LNCaP clone FGC (cell line): Measurements from ENCODE around the gene ZCCHC12.

Experiments
- DNase-seq: peaks from one replicate; pipeline ENCODE4 v3.0.0-alpha.2; 2011; ENCODE audit warnings: low read depth
- H3K4me3 ChIP-seq: 2 replicates; pipeline ENCODE4 v1.5.1; 2011; ENCODE audit warnings: mild to moderate bottlenecking, low read depth, low read length, control low read depth
- TF ChIP-seq, protein P1 (sequence below): IDR thresholded peaks from 2 replicates; pipeline ENCODE4 v1.5.1; 2012; ENCODE audit warnings: mild to moderate bottlenecking; ENCODE audit not compliant: control insufficient read depth, insufficient read depth; ENCODE audit errors: extremely low read depth

ZCCHC12 gene

DNA sequence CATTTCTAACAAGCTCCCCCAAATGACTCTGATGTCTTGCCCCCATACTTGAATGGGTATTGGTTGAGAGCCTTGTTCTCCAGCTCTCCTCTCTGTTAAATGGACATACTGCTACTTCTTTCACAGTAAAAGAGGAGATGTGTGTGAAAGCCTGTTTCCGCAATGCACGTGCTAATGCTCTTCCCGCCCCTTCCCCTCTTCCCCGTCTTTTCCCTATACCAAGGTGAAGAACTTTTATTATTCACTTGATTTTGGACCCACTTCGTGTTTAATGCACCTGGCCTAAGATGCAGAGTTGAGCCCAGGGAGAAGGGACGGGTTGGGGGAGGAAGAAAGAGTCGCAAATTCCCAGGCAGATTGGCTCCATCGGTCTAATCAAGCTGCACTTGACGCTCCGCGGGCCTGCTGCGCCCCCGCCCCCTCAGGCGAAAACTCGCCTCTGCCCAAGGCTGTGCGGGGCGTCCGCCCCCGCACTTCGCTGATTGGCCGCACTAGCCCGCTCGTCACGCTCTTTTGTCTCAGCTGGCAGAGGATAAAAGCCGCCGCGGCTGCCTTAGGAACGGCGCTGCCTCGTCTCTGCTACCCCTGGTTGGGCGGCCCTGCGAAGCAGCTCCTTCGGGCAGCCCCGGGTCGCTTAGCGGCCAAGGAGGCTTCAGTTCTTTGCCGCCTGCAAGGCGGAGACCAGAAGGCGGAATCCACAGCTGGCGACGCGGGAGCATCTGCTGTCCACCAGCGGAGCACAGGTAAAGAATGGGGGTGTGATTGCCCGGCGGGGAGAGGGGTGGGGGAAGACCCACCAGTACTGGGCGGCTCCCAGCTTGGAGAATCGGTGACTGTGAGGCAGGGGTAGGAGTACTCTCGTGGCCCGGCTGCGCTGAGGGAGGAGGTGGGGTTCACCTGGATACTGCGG is at the start of gene ZCCHC12:
TSS of gene ZCCHC12 (plus strand) at position 562 of the 910 bp plus-strand sequence. CDS start 1,421 bp downstream, outside the sequence.
- H3K4me3 ChIP-seq, result no peak within 1 kb of the TSS
- TF ChIP-seq, protein P1, sequence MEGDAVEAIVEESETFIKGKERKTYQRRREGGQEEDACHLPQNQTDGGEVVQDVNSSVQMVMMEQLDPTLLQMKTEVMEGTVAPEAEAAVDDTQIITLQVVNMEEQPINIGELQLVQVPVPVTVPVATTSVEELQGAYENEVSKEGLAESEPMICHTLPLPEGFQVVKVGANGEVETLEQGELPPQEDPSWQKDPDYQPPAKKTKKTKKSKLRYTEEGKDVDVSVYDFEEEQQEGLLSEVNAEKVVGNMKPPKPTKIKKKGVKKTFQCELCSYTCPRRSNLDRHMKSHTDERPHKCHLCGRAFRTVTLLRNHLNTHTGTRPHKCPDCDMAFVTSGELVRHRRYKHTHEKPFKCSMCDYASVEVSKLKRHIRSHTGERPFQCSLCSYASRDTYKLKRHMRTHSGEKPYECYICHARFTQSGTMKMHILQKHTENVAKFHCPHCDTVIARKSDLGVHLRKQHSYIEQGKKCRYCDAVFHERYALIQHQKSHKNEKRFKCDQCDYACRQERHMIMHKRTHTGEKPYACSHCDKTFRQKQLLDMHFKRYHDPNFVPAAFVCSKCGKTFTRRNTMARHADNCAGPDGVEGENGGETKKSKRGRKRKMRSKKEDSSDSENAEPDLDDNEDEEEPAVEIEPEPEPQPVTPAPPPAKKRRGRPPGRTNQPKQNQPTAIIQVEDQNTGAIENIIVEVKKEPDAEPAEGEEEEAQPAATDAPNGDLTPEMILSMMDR, result no peak
- no peak for DNase-seq

DNA sequence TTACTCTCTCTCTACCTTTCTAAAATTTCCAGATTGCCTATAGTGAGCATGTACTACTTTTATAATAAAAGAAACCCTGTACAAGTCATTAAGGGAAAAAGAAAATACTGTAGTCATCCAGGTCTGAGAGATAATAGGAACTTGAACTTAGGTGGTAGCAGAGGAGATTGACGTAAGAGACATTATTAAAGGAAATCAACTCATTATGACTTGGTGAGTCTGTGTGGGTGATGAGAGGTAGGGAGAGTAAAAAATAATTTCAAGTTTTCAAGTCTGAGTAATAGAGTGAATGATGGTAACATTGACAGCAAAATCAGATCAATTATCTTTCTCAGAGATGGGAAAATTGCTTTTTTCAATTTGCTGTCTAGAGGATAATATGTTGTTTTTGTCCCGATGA is 44.0 kb upstream of the ZCCHC12 start:
- TF ChIP-seq, protein P1, result no peak
- DNase-seq, result no peak
- H3K4me3 ChIP-seq, result no peak overlapping the region

DNA sequence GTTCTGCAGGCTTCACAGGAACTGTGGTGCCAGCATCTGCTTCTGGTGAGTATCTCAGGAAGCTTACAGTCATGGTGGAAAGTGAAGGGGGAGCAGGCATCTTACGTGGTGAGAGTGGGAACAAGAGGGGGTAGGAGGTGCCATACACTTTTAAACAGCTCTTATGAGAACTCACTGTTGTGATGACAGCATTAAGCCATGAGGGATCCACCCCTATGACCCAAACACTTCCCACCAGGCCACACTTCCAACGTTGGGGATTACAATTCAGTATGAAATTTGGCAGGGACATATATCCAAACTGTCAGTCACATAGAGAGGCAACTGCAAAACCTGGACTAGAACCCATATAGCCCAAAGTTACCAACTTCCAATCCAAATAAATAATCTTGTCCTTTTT is 43.1 kb upstream of the ZCCHC12 start:
- TF ChIP-seq, protein P1, result no peak
- no peak for DNase-seq
- no peak overlapping the region for H3K4me3 ChIP-seq

DNA sequence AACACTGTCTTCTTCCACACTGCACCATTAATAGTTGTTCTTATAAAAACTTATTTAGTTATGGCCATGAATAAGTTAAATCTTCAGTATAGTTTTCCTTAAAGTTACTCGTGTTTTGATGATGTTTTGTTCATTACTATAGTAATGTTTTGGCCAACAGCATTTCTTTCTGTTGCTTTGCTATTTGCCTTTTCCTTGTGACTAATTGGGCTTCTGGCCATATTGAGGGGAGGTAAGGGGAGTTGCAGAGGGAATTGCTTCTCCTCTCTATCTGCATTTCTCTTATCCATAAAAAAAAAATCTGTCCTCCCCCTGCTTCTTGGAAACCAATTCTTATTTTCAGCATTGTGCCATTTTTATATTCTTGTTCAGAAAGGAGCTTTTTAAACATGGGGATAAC is 42.7 kb upstream of the ZCCHC12 start:
- no peak overlapping the region for H3K4me3 ChIP-seq
- DNase-seq, result no peak
- TF ChIP-seq, protein P1, result no peak

DNA sequence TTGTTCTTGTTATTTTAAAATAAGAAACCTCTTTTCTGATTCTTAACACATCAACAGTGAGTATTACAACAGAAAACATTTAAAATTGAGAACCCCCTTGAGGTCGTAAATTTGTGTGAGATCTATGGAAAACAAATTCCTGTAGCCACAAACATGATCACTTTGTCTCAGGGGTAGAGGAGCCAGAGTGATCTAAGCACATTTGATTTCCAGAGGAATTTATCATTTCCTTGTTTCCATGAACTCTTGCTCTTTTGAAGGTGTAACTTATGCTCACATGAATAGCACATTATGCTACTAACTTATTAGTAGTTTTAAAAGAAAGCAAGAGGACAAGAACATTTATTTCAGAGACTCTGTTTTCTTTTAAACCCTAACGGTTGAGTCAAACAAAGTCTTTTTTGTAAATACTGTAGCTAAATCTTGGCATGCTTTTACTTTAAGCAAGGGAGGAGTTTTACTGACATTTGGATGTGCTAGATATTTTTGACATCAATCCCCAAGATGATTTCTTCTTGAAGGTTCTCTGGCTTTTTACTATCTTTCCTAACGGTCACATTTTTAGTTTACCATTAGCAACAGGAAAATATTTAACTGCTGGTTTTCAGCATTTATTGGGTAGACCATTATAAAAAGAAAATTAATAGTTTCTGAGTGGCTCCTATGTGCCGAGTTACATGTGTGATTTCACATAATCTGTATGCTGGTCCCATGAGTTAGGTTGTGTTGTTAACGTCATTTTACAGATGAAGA is 27.9 kb upstream of the ZCCHC12 start:
- no peak for DNase-seq
- H3K4me3 ChIP-seq, result no peak overlapping the region

DNA sequence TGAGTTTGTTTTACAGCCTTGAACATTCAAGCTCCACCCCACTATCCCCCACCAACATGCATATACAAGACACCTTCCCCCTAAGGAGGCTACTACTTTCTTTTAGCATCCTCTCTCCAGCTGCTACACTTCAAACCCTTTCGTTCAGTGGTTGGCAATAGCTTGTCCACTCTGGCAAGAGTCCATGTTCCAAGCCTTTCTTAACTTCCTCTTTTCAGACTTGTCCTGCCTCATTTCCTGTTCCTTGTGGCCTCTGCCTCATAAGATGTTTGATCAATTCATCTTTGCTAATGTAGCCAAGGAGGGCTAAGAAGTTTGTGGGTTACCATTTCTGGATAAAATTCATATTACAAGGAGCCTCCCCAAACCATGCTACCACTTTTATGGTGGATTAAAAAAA is 20.8 kb upstream of the ZCCHC12 start:
- TF ChIP-seq, protein P1, result no peak
- H3K4me3 ChIP-seq, result no peak overlapping the region
- DNase-seq, result no peak

More for the DNA sequence above, 27.9 kb upstream of the ZCCHC12 start:
- TF ChIP-seq, protein P1, result no peak
